ENCODE data around the gene TDRD10.

DNA sequence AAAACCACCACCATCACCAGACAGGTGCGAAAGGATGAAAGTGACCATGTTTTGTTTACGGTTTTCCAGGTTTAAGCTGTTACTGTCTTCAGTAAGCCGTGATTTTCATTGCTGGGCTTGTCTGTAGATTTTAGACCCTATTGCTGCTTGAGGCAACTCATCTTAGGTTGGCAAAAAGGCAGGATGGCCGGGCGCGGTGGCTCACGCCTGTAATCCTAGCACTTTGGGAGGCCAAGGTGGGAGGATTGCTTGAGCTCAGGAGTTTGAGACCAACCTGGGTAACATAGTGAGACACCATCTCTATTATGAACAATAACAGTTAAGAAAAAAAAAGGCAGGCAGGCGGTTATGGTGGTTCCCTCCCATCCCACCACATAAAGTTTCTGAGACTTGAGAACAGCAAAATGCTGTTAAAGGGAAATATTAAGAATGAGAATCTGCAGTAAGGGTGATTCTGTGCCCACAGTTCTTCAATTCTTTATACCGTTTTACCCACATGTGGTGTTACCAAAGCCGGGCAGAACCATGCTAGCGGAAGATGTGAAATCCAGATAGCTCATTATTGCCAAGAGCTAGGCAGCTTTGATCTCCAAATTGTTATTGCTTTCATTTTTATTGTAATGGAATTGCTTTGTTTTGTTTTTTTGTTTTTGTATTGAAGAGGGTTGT, 34.5 kb upstream of the TDRD10 start:
- TF ChIP-seq, protein P1, sequence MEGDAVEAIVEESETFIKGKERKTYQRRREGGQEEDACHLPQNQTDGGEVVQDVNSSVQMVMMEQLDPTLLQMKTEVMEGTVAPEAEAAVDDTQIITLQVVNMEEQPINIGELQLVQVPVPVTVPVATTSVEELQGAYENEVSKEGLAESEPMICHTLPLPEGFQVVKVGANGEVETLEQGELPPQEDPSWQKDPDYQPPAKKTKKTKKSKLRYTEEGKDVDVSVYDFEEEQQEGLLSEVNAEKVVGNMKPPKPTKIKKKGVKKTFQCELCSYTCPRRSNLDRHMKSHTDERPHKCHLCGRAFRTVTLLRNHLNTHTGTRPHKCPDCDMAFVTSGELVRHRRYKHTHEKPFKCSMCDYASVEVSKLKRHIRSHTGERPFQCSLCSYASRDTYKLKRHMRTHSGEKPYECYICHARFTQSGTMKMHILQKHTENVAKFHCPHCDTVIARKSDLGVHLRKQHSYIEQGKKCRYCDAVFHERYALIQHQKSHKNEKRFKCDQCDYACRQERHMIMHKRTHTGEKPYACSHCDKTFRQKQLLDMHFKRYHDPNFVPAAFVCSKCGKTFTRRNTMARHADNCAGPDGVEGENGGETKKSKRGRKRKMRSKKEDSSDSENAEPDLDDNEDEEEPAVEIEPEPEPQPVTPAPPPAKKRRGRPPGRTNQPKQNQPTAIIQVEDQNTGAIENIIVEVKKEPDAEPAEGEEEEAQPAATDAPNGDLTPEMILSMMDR (IDR thresholded peaks at IDR 0.05) = no peak
- TF ChIP-seq POLR2A (IDR thresholded peaks at IDR 0.05) = no peak
